Stimulated activated CD4-positive, alpha-beta T cell treated with anti-CD3 and anti-CD28 coated beads, Interleukin-2, amount 100 ng/mL, for 24 hours (primary cell): Measurements from ENCODE around the gene ATP6V1E1.
"Not testable (repeated sequence)": the region's sequence is repeated elsewhere in the genome, so short reads cannot be mapped to it uniquely, and the experiment has no call there.

Experiments used
- DNase-seq, 2 donors: peaks; one replicate each; pipeline ENCODE4 v3.0.0-alpha.2; 2020

Gene ATP6V1E1

DNA sequence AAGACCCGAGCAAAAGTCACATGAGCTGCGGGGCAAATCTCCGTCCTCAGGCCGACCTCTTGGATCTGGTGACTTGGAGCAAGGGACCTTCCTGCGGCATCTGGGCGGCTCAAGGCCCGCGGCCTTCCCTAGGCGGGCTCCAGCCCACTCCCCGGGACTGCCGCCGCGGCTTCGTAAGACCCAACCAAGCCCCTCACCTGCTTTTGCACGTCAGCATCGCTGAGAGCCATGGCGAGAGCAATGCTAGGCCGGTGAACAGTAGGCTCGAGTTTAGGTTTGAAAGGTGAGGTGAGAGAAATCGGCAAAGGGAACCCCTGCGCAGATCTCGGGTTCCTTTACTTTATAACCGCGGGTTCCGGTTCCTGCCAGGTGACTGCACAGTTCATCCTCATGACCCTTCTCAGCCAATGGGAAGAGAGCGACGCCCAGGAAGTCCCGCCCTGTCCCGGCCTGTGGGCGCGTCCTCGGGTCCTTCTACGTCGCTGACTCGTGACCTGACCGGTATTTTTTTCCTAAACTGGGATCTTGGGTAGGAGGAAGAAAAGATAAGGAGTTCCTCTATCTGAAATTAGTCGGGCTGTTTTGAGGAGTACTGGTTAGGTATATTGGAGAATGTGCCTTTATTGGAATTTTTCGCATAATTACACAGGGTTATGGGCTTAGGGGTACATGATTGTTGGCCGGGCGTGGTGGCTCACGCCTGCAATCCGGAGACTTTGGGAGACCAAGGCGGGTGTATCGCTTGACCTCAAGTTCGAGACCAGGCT, at the start of gene ATP6V1E1:
ATP6V1E1 (minus strand) TSS at position 344 of the 767 bp plus-strand sequence; CDS start at position 230, 114 bp downstream.
- DNase-seq = peak; percentile 94 to 97

DNA sequence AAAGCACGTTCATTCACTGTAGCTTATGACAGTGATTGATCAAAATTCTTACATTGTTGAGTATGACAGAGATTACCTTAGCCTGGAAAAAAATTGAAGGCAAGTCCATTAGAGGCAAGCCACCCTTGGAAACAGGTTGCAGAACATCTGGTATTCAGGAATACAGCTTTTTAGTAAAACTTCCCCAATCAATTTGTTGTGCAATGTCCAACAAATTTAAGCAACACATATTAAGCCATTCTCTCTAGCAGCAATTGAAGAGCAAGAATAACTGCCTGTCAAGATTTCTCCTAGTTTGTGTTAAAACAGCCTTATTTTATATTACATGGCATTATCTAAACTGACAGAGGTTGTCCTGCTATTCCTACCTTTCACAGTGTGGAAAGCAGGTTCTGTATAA, 47.0 kb upstream of the ATP6V1E1 start:
- DNase-seq = no peak

DNA sequence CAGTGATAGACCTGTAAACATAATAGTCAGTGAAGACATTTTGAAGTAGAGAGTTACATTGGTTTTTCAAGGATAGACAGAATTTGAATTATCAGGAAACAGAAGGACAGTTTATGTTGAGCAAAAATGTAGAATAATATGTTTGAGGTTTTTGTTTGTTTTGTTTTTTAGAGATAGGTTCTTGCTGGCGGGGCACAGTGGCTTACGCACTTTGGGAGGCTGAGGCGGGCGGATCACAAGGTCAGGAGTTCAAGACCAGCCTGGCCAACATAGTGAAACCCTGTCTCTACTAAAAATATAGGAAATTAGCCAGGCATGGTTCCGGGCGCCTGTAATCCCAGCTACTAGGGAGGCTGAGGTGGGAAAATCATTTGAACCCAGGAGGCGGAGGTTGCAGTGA, 45.6 kb upstream of the ATP6V1E1 start:
- DNase-seq = no peak

DNA sequence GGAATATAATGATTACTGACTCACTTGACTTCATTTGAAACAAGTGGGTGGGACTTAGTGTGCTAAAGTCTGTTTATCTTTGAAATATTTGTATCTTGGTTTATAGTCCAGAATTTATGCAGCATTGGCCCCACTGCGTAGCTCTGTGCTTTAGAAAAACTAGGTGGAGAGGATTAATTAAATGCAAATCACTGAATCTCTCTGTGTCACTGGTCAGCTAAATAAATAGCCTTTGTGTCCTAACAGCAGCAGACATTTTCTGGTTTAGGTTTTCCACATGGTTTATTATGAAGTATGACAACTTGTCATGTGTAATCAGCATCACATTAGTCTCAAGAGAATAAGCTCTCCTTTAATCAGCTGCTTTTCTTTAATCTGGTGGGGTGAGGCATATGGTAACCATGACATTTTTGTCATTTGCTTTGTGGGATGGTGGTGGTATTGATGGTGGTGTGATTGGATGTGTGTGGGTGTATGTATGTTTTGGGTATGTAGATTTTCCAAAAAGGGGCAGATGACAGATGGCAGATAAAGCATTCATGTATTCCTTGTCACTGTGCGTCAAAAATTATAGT, 44.0 kb upstream of the ATP6V1E1 start:
- DNase-seq = peak; percentile 6 to 25

DNA sequence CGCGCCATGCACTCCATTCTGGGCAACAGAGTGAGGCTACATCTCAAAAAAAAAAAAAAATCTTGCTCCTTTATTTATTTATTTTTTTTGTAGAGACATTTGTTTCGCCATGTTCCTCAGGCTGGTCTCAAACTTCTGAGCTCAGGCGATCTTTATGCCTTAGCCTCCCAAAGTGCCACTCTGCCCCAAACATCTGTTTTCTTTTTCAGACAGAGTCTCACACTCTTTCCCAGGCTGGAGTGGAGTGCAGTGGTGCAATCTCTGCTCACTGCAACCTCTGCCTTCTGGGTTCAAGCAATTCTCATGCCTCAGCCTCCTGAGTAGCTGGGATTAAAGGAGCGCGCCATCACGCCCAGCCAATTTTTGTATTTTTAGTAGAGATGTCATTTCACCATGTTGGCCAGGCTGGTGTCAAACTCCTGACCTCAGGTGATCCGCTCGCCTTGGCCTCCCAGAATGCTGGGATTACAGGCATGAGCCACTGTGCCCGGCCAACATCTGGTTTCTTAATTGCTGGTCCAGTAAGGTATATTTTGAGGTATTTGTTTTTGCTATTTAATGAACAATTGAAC, 43.1 kb upstream of the ATP6V1E1 start:
- DNase-seq = not testable (repeated sequence)

DNA sequence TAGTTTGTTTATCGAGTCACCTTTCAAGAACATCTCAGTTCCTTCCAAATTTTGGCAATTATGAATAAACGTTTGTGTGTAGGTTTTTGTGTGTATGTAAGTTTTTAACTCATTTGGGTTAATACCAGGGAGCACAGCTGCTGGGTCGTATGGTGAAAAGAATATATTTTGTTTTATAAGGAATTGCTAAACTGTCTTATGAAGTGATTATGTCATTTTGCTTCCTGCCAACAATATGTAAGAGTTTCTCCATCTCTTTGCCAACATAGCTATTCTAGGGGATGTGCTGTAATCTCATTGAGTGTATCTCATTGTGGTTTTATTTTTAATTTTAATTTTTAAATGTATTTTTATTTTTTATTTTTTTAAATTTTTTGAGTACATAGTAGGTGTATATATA, 37.3 kb upstream of the ATP6V1E1 start:
- DNase-seq = no peak

DNA sequence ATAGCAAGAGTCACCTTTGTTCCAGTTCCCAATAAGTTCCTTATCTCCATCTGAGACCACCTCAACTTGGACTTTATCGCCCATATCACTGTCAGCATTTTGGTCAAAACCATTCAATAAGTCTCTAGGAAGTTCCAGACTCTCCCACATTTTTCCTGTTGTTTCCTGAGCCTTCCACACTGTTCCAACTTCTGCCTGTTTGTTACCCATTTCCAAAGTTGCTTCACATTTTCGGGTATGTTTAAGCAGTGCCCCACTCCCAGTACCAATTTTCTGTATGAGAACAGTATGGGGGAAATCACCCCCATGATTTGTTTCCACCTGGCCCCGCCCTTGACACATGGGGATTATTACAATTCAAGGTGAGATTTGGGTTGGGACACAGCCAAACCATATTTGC, 36.7 kb upstream of the ATP6V1E1 start:
- no peak for DNase-seq

DNA sequence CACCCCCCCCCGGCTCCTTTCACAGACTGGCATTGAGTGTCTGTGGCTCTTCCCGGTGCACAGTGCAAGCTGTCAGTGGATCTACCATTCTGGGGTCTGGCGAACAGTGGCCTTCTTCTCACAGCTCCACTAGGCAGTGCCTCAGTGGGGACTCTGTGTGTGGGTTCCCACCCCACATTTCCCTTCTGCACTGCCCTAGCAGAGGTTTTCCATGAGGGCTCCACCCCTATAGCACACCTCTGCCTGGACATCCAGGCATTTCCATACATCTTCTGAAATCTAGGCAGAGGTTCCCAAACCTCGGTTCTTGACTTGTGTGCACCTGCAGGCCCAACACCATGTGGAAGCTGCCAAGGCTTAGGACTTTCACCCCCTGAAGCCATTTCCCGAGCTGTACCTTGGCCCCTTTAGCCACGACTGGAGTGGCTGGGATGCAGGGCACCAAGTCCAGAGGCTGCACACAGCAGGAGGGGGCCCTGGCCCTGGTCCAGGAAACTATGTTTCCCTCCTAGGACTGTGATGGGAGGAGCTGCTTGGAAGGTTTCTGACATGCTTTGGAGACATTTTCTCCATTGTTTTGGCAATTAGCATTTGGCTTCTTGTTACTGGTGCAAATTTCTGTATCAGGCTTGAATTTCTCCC, 36.0 kb upstream of the ATP6V1E1 start:
- DNase-seq = no peak

DNA sequence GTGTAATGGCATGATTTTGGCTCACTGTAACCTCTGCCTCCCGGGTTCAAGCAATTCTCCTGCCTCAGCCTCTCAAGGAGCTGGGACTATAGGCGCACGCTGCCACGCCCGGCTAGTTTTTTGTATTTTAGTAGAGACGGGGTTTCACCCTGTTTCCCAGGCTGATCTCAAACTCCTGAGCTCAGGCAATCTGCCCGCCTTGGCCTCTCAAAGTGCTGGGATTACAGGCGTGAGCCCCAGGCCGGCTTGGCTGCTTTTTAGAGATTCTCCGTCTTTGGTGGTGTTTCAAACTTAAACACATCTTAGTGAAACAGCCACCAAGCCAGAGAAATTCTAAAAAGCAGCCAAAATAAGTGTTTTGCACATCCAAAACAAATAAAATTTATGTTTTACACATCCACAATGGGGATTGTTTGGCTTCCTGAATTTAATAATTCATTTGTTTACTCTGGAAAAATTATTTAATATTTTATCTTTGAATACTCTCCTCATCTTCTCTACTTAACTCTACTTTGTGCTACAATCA, 28.4 kb upstream of the ATP6V1E1 start:
- no peak for DNase-seq

DNA sequence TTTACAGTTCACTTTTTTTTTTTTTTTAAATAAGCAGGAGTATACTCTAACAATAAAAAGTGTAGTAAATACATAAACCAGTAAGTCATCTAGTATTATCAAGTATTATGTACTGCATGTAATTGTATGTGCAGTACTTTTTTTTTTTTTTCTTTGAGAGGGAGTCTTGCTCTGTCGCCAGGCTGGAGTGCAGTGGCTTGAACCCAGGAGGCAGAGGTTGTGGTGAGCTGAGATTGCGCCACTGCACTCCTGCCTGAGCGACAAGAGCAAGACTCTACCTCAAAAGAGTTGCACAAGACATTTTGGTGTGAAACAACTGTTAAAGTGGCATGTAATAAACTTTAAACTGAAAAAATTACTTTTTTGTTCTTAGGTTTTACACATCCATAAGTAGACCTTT, 26.7 kb upstream of the ATP6V1E1 start:
- DNase-seq = no peak

DNA sequence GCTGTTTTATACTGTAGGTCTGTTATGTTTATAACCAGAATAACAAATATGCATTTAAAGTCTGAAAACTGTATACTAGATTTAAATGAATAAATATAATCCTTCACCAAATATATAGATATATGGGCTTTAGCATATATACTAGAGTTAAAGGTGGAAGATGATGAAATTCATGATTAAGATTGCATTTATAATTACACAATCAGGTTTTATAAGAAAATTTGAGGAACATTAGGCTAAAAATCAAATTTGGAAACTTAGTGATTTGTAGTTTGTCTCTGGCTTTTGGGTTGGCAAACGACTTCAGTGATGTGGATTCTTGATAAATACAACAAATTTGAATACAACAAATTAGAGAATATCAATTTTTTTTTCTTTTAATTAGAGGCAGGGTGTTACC, 20.0 kb upstream of the ATP6V1E1 start:
- no peak for DNase-seq

DNA sequence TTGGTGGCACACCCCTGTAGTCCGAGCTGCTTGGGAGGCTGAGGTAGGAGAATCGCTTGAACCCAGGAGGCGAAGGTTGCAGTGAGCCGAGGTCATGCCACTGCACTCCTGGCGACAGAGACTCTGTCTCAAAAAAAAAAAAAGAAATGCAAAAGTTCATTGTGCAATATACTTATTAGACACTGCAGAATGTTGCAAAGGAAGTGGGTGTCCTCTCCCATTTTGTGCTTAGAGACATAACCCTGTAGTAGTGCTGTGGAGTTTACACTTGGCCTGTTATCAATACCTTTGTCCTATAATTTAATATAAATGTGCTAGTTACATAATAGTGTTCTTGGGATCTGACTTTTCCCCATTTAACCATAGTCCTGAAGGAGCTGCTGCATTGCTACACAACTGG, 19.4 kb upstream of the ATP6V1E1 start:
- DNase-seq = no peak

DNA sequence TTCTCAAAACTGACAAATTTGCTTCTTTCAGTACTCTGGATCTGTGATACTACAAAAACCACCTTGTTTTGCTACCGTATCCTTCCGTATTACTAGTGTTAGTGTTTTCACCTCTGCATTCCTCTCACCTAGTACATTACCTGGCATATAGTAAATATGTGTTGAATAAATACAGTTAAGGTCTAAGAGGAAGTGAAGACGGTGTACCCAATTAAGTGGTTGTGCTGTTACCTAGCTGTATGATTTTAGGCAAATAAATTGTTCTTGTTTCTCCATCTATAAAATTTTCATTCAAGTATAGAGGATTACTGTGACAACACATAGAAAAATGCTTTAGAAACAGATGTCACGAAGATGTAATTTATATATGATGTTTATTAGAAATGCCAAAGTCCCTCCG, 18.9 kb upstream of the ATP6V1E1 start:
- no peak for DNase-seq

DNA sequence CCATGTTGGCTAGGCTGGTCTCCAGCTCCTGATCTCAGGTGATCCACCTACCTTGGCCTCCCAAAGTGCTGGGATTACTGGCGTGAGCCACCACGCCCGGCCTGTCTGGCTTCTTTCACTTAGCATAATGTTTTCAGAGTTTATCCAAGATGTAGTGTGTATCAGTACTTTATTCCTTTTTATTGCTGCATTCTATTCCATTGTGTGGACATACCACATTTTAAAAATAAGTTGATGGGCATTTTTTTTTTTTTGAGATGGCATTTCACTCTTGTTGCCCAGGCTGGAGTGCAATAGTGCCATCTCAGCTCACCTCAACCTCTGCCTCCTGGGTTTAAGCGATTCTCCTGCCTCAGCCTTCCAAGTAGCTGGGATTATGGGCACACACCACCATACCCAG, 13.8 kb upstream of the ATP6V1E1 start:
- DNase-seq = not testable (repeated sequence)

DNA sequence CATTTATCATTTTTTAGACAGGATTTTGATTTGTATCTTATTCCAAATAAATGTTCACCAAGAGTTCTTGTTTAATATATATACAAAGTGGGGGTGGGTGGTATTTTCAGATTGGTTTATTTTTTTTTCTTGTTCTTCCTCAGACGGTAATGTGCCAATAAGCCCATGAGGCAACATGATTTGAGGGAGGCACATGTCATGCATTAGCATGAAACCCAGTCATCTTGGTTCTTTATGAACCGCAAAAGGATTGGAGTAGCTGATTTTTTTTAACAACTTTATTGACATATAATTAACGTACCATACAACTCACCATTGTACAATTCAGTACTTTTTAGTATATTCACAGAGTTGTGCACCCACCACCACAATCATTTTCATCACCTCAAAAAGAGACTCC, 12.7 kb upstream of the ATP6V1E1 start:
- no peak for DNase-seq

DNA sequence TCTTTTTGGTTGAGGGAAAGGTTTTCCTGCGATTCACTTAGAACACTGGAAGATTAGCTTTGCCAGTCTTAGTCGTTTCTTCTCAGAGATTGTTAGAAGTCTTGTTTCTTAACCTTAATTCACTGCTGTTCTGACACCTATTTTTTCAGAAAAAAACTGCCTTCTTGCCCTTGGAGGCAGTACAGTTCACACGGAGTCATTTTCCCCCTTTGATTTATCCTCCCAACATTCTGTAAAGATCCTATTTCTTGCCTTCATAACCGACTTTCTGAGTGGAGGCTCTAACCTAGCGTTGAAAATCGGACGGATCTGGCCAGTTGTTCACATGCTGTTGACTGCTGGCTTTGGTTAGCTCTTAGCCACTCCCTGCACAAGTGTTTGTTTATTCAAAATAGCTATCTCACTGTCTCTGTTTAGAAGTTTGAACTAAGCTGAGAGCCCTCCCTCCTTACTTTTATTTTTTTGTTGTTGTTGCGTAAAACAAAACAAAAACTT, 10.7 kb upstream of the ATP6V1E1 start:
- DNase-seq = peak in 1 of 2 donors; percentile 26

DNA sequence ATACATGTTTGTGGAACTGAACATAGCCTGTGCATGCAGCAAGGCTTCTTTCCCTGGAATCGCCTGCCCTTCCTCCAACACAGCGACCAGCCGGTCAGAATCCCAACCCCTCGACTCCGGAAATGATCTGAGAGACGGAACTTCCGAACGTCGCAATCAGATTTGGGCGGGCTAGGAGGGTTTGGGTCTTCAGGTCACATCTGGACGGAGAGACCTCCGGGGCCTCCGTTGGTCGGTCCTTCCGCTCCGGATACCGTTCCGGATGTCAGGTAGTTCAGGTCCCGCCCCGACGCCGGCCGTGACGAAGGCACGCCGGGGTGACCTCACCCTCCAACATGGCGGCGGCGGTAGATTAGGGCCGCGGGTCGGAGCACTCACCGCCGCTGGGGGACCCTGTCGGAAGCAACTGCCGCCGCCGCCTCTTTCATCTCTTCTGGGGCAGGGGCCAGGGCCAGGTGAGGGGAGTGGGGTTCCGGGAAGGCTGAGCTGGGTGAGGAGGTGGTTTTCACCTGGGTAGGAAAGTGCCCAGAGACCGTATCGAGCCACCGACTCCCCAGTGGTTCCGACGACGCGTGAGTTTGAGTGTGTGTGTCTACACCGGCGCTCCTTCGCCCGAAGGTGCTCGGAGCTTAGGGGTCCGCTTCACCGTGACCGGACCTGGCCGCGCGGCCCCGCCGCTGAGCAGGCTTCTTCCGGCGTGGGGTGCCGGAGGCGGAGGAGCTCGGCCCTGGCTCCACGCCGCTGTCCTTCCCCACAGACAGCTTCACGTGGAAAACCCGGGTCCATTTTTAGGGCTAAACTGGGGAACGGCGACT, 10.1 kb upstream of the ATP6V1E1 start, which contains the start of gene BCL2L13:
BCL2L13 (plus strand) TSS at position 326 of the 815 bp plus-strand sequence. CDS start 16,955 bp downstream, outside the sequence.
- peak; percentile 90 to 92 for DNase-seq

DNA sequence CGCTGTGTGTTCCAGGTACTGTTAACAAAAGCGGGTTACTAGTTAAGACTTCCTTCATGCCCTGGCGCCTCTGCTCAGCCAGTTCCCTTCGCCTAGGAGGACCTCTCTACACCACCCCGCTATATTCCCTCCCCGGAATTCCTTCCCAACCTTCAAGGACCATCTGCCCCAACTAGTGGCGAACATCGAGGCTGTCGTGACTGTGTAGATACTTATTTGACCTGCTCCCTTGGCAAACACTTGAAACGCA, 9.6 kb upstream of the ATP6V1E1 start:
- DNase-seq = no peak

DNA sequence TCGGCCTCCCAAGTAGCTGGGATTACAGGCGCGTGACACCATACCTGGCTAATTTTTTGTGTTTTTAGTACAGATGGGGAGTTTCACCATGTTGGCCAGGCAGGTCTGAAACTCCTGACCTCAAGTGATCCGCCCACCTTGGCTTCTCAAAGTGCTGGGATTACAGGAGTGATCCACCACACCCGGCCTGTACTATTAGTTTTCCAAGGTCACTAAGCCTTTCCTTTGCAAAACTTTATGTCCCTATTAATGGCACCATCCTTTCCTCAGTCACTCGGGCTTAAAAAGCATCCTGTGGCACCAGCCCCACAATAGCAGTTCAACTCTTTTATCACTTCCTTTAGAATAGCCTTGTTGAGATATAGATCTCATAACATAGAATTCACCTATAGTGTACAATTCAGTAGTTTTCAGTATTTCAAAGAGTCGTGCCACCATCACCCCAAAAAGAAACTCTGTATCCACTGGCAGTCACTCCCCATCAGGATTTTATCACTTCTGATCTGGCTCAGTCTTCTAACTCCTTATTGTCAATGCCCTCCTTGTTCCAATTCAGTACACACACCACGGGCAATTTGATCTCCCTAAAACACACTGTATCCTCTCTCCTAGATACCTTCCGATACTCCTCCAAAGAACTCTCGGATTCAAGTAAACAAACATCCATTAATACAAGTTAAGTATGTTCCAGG, 9.1 kb upstream of the ATP6V1E1 start:
- no peak for DNase-seq

DNA sequence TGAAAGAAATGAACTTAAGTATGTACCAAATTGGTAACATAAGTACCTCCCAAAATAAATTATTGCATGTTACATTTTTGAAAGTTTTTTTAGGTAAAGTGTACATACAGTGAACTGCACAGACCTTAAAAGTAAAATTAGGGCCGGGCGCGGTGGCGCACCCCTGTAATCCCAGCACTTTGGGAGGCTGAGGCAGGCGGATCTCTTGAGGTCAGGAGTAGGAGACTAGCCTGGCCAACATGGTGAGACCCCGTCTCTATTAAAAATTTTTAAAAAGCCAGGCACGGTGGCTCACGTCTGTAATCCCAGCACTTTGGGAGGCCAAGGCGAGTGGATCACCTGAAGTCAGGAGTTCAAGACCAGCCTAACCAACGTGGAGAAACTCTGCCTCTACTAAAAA, 8.3 kb upstream of the ATP6V1E1 start:
- not testable (repeated sequence) for DNase-seq

DNA sequence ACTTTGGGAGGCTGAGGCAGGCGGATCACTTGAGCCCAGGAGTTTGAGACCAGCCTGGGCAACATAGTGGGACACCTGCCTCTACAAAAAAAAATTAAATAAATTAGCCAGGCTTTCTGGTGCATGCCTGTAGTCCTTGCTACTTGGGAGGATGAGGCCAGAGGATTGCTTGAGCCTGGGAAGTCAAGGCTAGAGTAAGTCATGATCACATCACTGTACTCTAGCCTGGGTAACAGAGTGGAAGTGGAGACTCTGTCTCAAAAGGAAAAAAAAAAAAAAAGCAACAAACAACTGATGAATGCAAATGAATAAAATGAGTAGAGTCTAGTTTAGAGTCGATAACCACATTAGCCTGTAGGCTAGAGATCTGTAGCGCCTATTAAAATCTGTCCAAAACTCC, 6.1 kb upstream of the ATP6V1E1 start:
- DNase-seq = no peak

DNA sequence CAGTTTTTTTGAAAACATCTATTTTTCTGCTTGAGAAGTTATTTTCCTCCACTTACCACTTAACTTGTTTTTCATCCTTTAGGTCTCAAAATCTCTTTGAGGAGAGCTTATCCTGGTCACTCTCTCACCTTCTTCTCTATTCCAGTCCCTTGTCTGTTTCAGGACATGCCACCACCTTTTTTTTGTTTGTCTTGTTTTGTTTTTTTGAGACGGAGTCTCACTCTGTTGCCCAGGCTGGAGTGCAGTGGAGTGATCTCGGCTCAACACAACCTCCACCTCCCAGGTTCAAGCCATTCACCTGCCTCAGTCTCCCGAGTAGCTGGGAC, 5.4 kb upstream of the ATP6V1E1 start:
- DNase-seq = no peak
